Stomach (tissue), 4 donors: ENCODE measurements around the gene CCDC116.

Experiments used
- EP300 ChIP-seq: sonication (generic); formaldehyde crosslinking; IDR thresholded peaks from one replicate; pipeline ENCODE4 v1.6.1; 2017; ENCODE audit warnings: antibody characterized with exemption
- POLR2A ChIP-seq, 4 donors: fragments of 450-650 bp; IDR thresholded peaks; one replicate each; pipeline ENCODE4 v1.6.1; 2016; ENCODE audit warnings: antibody characterized with exemption in 4 of 4, control low read depth in 2 of 4, mild to moderate bottlenecking in 1 of 4, moderate library complexity in 1 of 4
- TF ChIP-seq, protein P1 (sequence below), 7 experiments: fragments of 450-650 bp in 4 of 7; fragments of 200-600 bp in 3 of 7; sonication (generic) in 3 of 7; IDR thresholded peaks; one replicate each; pipeline ENCODE4 v1.5.1; 2016 to 2019; ENCODE audit warnings: antibody characterized with exemption in 7 of 7, control low read depth in 2 of 7, mild to moderate bottlenecking in 1 of 7

DNA sequence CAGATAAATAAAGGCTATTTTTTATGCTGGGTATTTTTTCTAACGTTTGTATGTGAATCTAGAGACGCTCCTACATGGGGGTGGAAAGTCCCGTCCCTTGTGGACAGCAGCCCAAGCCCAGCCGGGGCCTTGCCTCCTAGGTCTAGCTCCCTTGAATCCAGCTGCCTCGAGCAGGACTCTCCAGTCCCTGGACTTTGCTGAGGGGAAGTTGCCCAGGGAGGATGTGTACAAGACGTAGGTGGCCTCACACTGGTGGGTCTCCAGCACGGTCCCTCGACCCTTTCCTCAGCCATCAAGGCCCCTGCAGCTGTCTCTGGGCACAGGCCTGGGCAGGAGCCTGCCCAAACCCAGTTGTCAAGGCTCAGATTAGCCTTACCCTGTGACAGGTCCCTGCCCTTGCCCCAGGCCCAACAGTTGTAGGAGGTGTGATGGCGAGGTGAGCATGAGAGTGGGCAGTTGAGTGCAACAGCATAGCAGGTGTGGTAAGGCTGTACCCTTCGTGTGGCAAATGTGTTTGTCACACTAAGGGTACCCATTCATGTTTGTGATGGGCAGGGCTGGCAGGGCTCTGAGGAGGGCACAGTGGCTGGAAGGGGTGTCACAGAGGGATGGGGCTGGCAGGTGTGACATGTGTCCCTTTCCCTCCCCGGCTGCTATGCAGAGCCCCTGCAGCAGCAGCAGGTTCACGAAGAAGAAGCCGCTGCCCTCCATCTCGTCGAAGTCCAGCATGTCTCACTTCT, 3.4 kb downstream of the CCDC116 start:
- TF ChIP-seq, protein P1, sequence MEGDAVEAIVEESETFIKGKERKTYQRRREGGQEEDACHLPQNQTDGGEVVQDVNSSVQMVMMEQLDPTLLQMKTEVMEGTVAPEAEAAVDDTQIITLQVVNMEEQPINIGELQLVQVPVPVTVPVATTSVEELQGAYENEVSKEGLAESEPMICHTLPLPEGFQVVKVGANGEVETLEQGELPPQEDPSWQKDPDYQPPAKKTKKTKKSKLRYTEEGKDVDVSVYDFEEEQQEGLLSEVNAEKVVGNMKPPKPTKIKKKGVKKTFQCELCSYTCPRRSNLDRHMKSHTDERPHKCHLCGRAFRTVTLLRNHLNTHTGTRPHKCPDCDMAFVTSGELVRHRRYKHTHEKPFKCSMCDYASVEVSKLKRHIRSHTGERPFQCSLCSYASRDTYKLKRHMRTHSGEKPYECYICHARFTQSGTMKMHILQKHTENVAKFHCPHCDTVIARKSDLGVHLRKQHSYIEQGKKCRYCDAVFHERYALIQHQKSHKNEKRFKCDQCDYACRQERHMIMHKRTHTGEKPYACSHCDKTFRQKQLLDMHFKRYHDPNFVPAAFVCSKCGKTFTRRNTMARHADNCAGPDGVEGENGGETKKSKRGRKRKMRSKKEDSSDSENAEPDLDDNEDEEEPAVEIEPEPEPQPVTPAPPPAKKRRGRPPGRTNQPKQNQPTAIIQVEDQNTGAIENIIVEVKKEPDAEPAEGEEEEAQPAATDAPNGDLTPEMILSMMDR (IDR thresholded peaks at IDR 0.05), result no peak
- TF ChIP-seq POLR2A (IDR thresholded peaks at IDR 0.05) (no peak), EP300 (no peak)
